Keratinocyte (primary cell): ENCODE measurements around the gene CCND1. TPM values are rescaled to one million over a fixed set of nuclear protein-coding genes. Genes with fewer than 3 reads are reported as not detected.

Experiments
- DNase-seq: peaks from one replicate; pipeline ENCODE4 v3.0.0-alpha.2; 2011; ENCODE audit warnings: low read depth, missing footprints, low spot score
- FAIRE-seq: peaks from 2 replicates; lab custom pipeline; 2011; peaks lifted over from hg19 to GRCh38; lab: Jason Lieb, UNC
- H2AFZ ChIP-seq: 2 replicates; pipeline ENCODE4 v1.6.0; 2012; ENCODE audit warnings: low read length, control low read depth, inconsistent platforms; ENCODE audit not compliant: control insufficient read depth
- H3K27ac ChIP-seq: 2 replicates; pipeline ENCODE4 v1.5.1; 2011; ENCODE audit warnings: low read length; ENCODE audit not compliant: control insufficient read depth, insufficient read depth
- H3K27me3 ChIP-seq: 3 replicates; pipeline ENCODE4 v1.6.0; 2011; ENCODE audit warnings: low read length; ENCODE audit not compliant: control insufficient read depth, insufficient read depth; ENCODE audit errors: extremely low read depth
- H3K36me3 ChIP-seq, 2 experiments: 2 replicates in 1 of 2; 3 replicates in 1 of 2; pipeline ENCODE4 v1.5.1; 2011; ENCODE audit warnings: low read length in 2 of 2, mild to moderate bottlenecking in 1 of 2; ENCODE audit not compliant: control insufficient read depth in 2 of 2, insufficient read depth in 2 of 2; ENCODE audit errors: extremely low read depth in 1 of 2
- H3K4me1 ChIP-seq: 3 replicates; pipeline ENCODE4 v1.5.1; 2011; ENCODE audit warnings: low read length; ENCODE audit not compliant: control insufficient read depth, insufficient read depth; ENCODE audit errors: extremely low read depth
- H3K4me2 ChIP-seq: 3 replicates; pipeline ENCODE4 v1.6.0; 2011; ENCODE audit warnings: low read depth, low read length; ENCODE audit not compliant: control insufficient read depth, insufficient read depth; ENCODE audit errors: extremely low read depth
- H3K4me3 ChIP-seq, 3 experiments: fragments of 200-600 bp in 1 of 3; sonication (generic) in 1 of 3; 2 replicates in 2 of 3; 3 replicates in 1 of 3; pipeline ENCODE4 v1.5.1; 2011 to 2016; ENCODE audit warnings: low read length in 3 of 3, mild to moderate bottlenecking in 3 of 3, control low read depth in 2 of 3, inconsistent platforms in 1 of 3, low read depth in 1 of 3, mixed read lengths in 1 of 3, mixed run types in 1 of 3, moderate library complexity in 1 of 3; ENCODE audit not compliant: control insufficient read depth in 2 of 3, insufficient read depth in 2 of 3; ENCODE audit errors: extremely low read depth in 1 of 3
- H3K79me2 ChIP-seq: 2 replicates; pipeline ENCODE4 v1.6.0; 2012; ENCODE audit warnings: low read length; ENCODE audit not compliant: control insufficient read depth, insufficient read depth
- H3K9ac ChIP-seq: 3 replicates; pipeline ENCODE4 v1.6.0; 2011; ENCODE audit warnings: low read length; ENCODE audit not compliant: control insufficient read depth, insufficient read depth; ENCODE audit errors: extremely low read depth
- H3K9me1 ChIP-seq: 3 replicates; pipeline ENCODE4 v1.6.0; 2011; ENCODE audit warnings: low read length; ENCODE audit not compliant: control insufficient read depth, insufficient read depth; ENCODE audit errors: extremely low read depth
- H3K9me3 ChIP-seq: 2 replicates; pipeline ENCODE4 v1.5.1; 2012; ENCODE audit warnings: low read depth, low read length; ENCODE audit not compliant: control insufficient read depth
- H4K20me1 ChIP-seq: 3 replicates; pipeline ENCODE4 v1.6.0; 2011; ENCODE audit warnings: low read length; ENCODE audit not compliant: control insufficient read depth, insufficient read depth; ENCODE audit errors: extremely low read depth
- CTCF ChIP-seq, 3 experiments: IDR thresholded peaks in 1 of 3; conservative IDR thresholded peaks in 1 of 3; optimal IDR thresholded peaks in 1 of 3; 2 replicates in 2 of 3; 3 replicates in 1 of 3; pipeline versions ENCODE3 to v1.5.1; 2011; ENCODE audit warnings: low read length in 3 of 3, mild to moderate bottlenecking in 3 of 3, moderate library complexity in 2 of 3, control low read depth in 1 of 3, inconsistent platforms in 1 of 3; ENCODE audit not compliant: insufficient read depth in 2 of 3; ENCODE audit errors: extremely low read depth in 1 of 3
- EZH2 ChIP-seq: IDR thresholded peaks from one replicate; pipeline ENCODE4 v1.6.1; 2012; ENCODE audit warnings: inconsistent platforms, mild to moderate bottlenecking, low read length, moderate library complexity
- dilution Hi-C: fragments of 300-500 bp; cut with MboI; formaldehyde crosslinking; loops from one replicate; pipeline ENCODE4 v1.7.0; 2020; ENCODE audit warnings: low sequenced_read_pairs; ENCODE audit not compliant: extremely low pct_ligation_motif_present
- polyA plus RNA-seq, 5 experiments: library from polyadenylated mRNA; depleted of rRNA in 3 of 5; stranded (reverse) in 3 of 5; stranded (forward) in 1 of 5; unstranded in 1 of 5; fragments of >200 nt; gene quantifications; 1 replicate in 1 of 5; 2 replicates in 3 of 5; 3 replicates in 1 of 5; pipeline versions ENCODE4 v1.2.1 to v1.2.3, GENCODE V29; 2011 to 2012; ENCODE audit warnings: missing spikeins in 2 of 5, low read depth in 1 of 5, low replicate concordance in 1 of 5

Gene CCND1
- polyA plus RNA-seq, 1 donor (not counting 4 experiments of a cell fraction or from before 2014, with no cell fraction given), result 124 TPM

- no peak overlapping the region for H3K9ac ChIP-seq
- H3K4me3 ChIP-seq, result no peak overlapping the region
- no peaks in the 10 kb centered on the region for H4K20me1 ChIP-seq
- H3K4me1 ChIP-seq, result peaks cover 9% of the 10 kb centered on the region
- H3K27me3 ChIP-seq, result peaks cover 10% of the 10 kb centered on the region
- H3K27ac ChIP-seq, result no peak overlapping the region
- DNase-seq (no peak), FAIRE-seq (no peak)
- H2AFZ ChIP-seq, result no peak overlapping the region
- H3K79me2 ChIP-seq, result no peaks in the 10 kb centered on the region
- no peak for TF ChIP-seq EZH2
- TF ChIP-seq CTCF (optimal IDR thresholded peaks at IDR 0.05 in 1 of 3, IDR thresholded peaks at IDR 0.05 in 1 of 3, conservative IDR thresholded peaks at IDR 0.05 in 1 of 3; ENCODE audit: extremely low read depth in 1 of 3, insufficient read depth in 2 of 3, low read length in 3 of 3), result no peak
- no peaks in the 10 kb centered on the region for H3K9me1 ChIP-seq
- H3K36me3 ChIP-seq, result no peaks in the 10 kb centered on the region
- no peaks in the 10 kb centered on the region for H3K9me3 ChIP-seq
- H3K4me2 ChIP-seq, result no peak overlapping the region
- dilution Hi-C loops, result no loop called here
Measured at GRCh38 chr11:69632900-69633299, 8.1 kb upstream of the CCND1 start.

GRCh38 chr11:69634069-69634468, 6.9 kb upstream of the CCND1 start:
- Histone ChIP-seq H3K4me3 (no peak overlapping the region), H3K4me2 (no peak overlapping the region), H3K9me3 (no peaks in the 10 kb centered on the region), H3K79me2 (no peaks in the 10 kb centered on the region), H2AFZ (no peak overlapping the region), H4K20me1 (no peaks in the 10 kb centered on the region), H3K27ac (no peak overlapping the region), H3K27me3 (peaks cover 12% of the 10 kb centered on the region), H3K9ac (no peak overlapping the region), H3K9me1 (no peaks in the 10 kb centered on the region), H3K4me1 (peaks cover 17% of the 10 kb centered on the region), H3K36me3 (no peaks in the 10 kb centered on the region)
- FAIRE-seq (no peak), DNase-seq (no peak)
- TF ChIP-seq CTCF (optimal IDR thresholded peaks at IDR 0.05 in 1 of 3, IDR thresholded peaks at IDR 0.05 in 1 of 3, conservative IDR thresholded peaks at IDR 0.05 in 1 of 3; ENCODE audit: extremely low read depth in 1 of 3, insufficient read depth in 2 of 3, low read length in 3 of 3) (no peak), EZH2 (no peak)
- dilution Hi-C loops, result no loop called here
